ENCODE data around the gene ADAMTS15. TPM values are rescaled to one million over a fixed set of nuclear protein-coding genes. Genes with fewer than 3 reads are reported as not detected.

The ADAMTS15 gene
- total and polyA plus RNA-seq, 10 of the 15 experiments (the other 5 are each of a cell fraction or from before 2014, with no cell fraction given): not detected

GRCh38 chr11:130476200-130476921 lies 27.9 kb downstream of the ADAMTS15 start:
- DNase-seq (ENCODE audit: low read depth, low spot score): no peak
- SMC1A ChIA-PET (ENCODE audit: uncharacterized antibody, unreplicated experiment): no interaction called here
- Histone ChIP-seq H3K79me2 (ENCODE audit: control insufficient read depth, insufficient read depth, low read length) (no peaks in the 10 kb centered on the region), H3K36me3 (ENCODE audit: control insufficient read depth in 2 of 2, insufficient read depth in 2 of 2, low read length in 1 of 2) (no peaks in the 10 kb centered on the region), H3K4me1 (ENCODE audit: control insufficient read depth, insufficient read depth, low read length) (no peaks in the 10 kb centered on the region), H3K9me3 (replicated peaks; ENCODE audit: control insufficient read depth, insufficient read depth, low read length) (no peaks in the 10 kb centered on the region), H3K9ac (ENCODE audit: control insufficient read depth, insufficient read depth, low read length) (no peak overlapping the region), H3K27ac (ENCODE audit: control insufficient read depth, insufficient read depth) (no peak overlapping the region), H3K27me3 (replicated peaks in 1 of 2; ENCODE audit: control insufficient read depth in 2 of 2, insufficient read depth in 2 of 2, low read length in 1 of 2) (peaks cover 0 to 5% of the 10 kb centered on the region in 2 experiments; a peak in 1 of 4 replicates), H3K4me2 (ENCODE audit: control insufficient read depth, insufficient read depth) (no peak overlapping the region), H3K4me3 (no peak overlapping the region), H4K20me1 (ENCODE audit: control insufficient read depth, insufficient read depth) (no peaks in the 10 kb centered on the region), H2AFZ (ENCODE audit: control insufficient read depth, low read depth, low read length) (no peak overlapping the region)
- no TSS peak for BruUV-seq (replicated peaks)
- intact Hi-C loops (cut with micrococcal nuclease; ENCODE audit: unreplicated experiment): no loop called here
- RAD21 ChIA-PET (ENCODE audit: unreplicated experiment): no interaction called here
- 29% methylated on average over 12 of the region's 12 CpGs for WGBS (ENCODE audit: insufficient coverage, insufficient replicate concordance, low lambda C conversion rate, missing lambda C conversion rate)
- no peak for ATAC-seq
- no peak for FAIRE-seq
- POLR2A ChIA-PET: no interaction called here
- CTCF ChIA-PET: interaction anchor here (1.1 kb wide), 1 partner anchor 263 kb away, joined by 3 read pairs; no protein-coding TSS in a partner anchor
- TF ChIP-seq CHD2 (IDR thresholded peaks at IDR 0.05; ENCODE audit: borderline replicate concordance, low read depth, low read length) (no peak), YBX1 (IDR thresholded peaks at IDR 0.05) (no peak), MXI1 (IDR thresholded peaks at IDR 0.05; ENCODE audit: low read depth, low read length) (no peak), TARDBP (IDR thresholded peaks at IDR 0.05; ENCODE audit: borderline replicate concordance) (no peak), FOXM1 (IDR thresholded peaks at IDR 0.05; ENCODE audit: low read depth, low read length) (no peak), CTCF (IDR thresholded peaks at IDR 0.05 in 2 of 3, conservative IDR thresholded peaks at IDR 0.05 in 1 of 3; ENCODE audit: control insufficient read depth in 2 of 3, extremely low read depth in 1 of 3, insufficient read depth in 1 of 3, low read depth in 3 of 3, low read length in 3 of 3) (no peak), MYC (IDR thresholded peaks at IDR 0.05; ENCODE audit: insufficient read depth, insufficient read length, insufficient replicate concordance, low read length, severe bottlenecking) (no peak)
- TF ChIP-seq, protein P1, sequence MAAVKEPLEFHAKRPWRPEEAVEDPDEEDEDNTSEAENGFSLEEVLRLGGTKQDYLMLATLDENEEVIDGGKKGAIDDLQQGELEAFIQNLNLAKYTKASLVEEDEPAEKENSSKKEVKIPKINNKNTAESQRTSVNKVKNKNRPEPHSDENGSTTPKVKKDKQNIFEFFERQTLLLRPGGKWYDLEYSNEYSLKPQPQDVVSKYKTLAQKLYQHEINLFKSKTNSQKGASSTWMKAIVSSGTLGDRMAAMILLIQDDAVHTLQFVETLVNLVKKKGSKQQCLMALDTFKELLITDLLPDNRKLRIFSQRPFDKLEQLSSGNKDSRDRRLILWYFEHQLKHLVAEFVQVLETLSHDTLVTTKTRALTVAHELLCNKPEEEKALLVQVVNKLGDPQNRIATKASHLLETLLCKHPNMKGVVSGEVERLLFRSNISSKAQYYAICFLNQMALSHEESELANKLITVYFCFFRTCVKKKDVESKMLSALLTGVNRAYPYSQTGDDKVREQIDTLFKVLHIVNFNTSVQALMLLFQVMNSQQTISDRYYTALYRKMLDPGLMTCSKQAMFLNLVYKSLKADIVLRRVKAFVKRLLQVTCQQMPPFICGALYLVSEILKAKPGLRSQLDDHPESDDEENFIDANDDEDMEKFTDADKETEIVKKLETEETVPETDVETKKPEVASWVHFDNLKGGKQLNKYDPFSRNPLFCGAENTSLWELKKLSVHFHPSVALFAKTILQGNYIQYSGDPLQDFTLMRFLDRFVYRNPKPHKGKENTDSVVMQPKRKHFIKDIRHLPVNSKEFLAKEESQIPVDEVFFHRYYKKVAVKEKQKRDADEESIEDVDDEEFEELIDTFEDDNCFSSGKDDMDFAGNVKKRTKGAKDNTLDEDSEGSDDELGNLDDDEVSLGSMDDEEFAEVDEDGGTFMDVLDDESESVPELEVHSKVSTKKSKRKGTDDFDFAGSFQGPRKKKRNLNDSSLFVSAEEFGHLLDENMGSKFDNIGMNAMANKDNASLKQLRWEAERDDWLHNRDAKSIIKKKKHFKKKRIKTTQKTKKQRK (IDR thresholded peaks at IDR 0.05; ENCODE audit: low read depth, low read length): no peak
- in situ Hi-C loops (cut with MboI): no loop called here
